SK-N-MC (cell line): ENCODE data around the gene MIB1.

Source experiments
- EZH2 ChIP-seq: fragments of 200-600 bp; sonication (generic); IDR thresholded peaks from one replicate; pipeline ENCODE4 v1.6.1; 2017; ENCODE audit warnings: antibody characterized with exemption
- POLR2AphosphoS5 ChIP-seq: IDR thresholded peaks from 2 replicates; pipeline ENCODE4 v1.6.1; 2012; ENCODE audit warnings: mild to moderate bottlenecking, low read depth, low read length, borderline replicate concordance

DNA sequence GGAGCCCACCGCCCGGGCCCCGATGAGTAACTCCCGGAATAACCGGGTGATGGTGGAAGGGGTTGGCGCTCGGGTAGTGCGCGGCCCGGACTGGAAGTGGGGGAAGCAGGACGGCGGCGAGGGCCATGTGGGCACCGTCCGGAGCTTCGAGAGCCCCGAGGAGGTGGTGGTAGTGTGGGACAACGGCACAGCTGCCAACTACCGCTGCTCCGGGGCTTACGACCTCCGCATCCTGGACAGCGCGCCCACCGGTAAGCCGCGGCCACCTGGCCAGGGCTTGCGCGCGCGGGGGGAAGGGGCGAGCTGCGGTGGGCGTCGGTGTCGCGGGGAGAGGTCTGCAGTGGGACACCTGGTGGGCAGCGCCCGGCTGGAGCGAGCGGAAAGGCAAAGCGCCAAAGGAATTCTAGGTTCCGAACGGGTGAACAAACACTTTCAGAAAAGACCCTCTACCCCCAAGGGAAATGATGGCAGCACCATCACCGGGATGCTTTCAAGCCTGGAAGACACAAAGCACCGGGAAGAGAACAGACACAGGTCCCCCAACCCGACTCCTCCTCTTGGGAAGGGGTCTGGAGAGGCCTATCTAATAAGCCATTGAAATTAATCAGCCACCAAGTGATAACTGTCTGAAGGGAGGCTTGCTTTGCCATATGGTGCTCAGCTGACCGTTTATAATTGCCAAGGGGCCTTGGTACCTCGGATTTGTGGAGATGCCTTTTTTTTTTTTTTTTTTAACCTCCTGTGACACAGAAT lies 1.1 kb downstream of the MIB1 start:
- no peak for TF ChIP-seq POLR2AphosphoS5
- TF ChIP-seq EZH2, result no peak
